NCI-H2196 treated with DMSO at 0.1 percent for 48 hours (cell line): Measurements from ENCODE around the gene RNF223.

ENCODE experiments used
- DNase-seq: peaks from one replicate; lab custom pipeline; 2025; ENCODE audit not compliant: unreplicated experiment; lab: John Stamatoyannopoulos, UW

RNF223 gene

GRCh38 chr1:1073743-1074587 lies at the start of gene RNF223:
TSS of gene RNF223 (minus strand) at chr1:1074306. CDS start at chr1:1072566, 1,740 bp downstream.
- peak; percentile 15 for DNase-seq

- DNase-seq: no peak
Observed at GRCh38 chr1:1122981-1123480, 48.9 kb upstream of the RNF223 start.

GRCh38 chr1:1122078-1122811 lies 48.1 kb upstream of the RNF223 start:
- DNase-seq: peak; percentile 35

- no peak for DNase-seq
Observed at GRCh38 chr1:1121611-1122077, 47.5 kb upstream of the RNF223 start.

- no peak for DNase-seq
Observed at GRCh38 chr1:1120866-1121591, 46.9 kb upstream of the RNF223 start.

- DNase-seq: no peak
Observed at GRCh38 chr1:1120096-1120495, 46.0 kb upstream of the RNF223 start.

GRCh38 chr1:1119272-1119890 lies 45.3 kb upstream of the RNF223 start:
- DNase-seq: no peak

GRCh38 chr1:1118876-1119220 lies 44.7 kb upstream of the RNF223 start:
- DNase-seq: no peak

- DNase-seq: no peak
Observed at GRCh38 chr1:1118011-1118875, 44.1 kb upstream of the RNF223 start.

- DNase-seq: no peak
Observed at GRCh38 chr1:1117469-1117831, 43.3 kb upstream of the RNF223 start.

- no peak for DNase-seq
Observed at GRCh38 chr1:1116701-1117468, 42.8 kb upstream of the RNF223 start.

GRCh38 chr1:1115786-1116700 lies 41.9 kb upstream of the RNF223 start, which contains the start of gene C1orf159:
TSS of gene C1orf159 (minus strand) at chr1:1116089. CDS start at chr1:1091543, 24,546 bp downstream.
- peak; percentile 97 for DNase-seq

GRCh38 chr1:1115136-1115785 lies 41.2 kb upstream of the RNF223 start:
- DNase-seq: no peak

GRCh38 chr1:1114431-1114830 lies 40.3 kb upstream of the RNF223 start:
- DNase-seq: no peak

- no peak for DNase-seq
Observed at GRCh38 chr1:1112237-1112985, 38.3 kb upstream of the RNF223 start.

GRCh38 chr1:1111516-1112236 lies 37.6 kb upstream of the RNF223 start:
- no peak for DNase-seq
